ENCODE results near the gene LRRC42.

LRRC42 gene

GRCh38 chr1:54007613-54008012 lies 61.5 kb downstream of the LRRC42 start:
- no peak for DNase-seq

DNA sequence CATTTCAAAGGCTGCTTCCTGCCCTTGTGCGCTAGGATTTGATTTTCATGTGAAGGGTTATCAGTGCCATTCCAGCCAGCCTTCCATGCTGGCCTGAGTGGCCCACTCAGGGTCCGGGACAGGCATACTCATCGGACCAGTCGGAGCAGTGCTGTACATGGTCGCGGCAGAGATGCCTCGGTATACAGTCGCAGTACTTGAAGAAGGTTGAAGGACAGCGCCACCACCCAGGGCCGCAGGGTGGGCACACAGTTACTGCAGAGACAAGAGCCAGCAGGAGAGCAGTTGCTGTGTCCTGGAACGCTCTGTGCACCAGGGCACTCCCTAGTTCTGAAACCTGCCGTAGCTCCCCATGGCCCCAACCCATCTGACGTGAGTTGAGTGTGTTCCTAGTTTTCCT lies 62.7 kb downstream of the LRRC42 start:
- no peak for DNase-seq

DNA sequence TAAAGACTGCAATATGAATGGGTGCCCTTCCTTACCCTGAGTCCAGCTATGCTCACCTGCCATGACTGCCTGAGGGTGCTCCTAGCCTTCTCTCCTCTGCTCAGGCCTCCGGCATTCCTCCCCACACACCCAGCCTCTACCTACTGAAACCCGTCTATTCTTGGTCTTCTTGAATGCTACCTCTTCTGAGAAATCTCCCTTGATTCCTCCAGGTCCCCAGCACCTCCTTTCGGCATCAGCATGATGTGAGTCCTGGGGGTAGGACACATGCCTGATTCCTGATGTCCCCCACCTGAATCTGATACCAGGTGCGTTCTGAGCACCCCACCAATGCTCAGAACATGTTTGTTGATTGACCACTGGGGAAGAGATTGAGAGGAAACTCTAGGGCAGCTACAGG lies 63.3 kb downstream of the LRRC42 start:
- DNase-seq: no peak

GRCh38 chr1:54010415-54011117 lies 64.4 kb downstream of the LRRC42 start:
- DNase-seq: no peak

DNA sequence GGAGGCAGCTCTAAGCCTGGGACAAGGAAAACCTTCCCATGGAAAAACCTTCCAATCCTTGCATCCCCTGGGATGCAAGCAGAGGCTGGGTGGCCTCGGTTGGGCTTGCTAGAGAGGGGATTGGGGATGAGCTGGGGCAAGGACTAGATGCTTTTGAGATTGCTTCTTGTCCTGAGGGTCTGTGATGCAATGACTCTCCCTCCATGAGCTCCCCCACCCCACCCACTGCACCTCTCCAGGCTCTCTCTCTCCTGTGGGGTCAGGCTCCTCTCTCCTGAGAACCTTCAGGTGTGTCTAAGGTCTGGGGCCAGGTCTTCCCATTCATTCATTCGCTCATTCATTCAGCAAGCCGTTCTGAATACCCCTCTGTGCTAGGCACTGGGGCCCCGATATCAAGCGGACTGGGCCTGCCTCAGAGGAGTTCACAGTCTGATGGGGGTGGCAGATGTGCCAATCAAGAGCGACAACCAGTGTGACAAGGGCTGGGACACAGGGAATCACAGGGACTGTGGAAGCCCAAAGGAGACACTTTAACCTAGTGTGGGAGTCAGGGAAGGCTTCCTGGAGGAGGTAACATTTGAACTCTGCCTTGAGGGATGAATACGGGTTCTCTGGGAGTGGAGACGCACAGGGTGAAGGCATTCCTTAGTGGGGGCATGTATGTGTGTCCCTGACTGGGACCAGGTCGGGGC lies 65.3 kb downstream of the LRRC42 start:
- DNase-seq: no peak

DNA sequence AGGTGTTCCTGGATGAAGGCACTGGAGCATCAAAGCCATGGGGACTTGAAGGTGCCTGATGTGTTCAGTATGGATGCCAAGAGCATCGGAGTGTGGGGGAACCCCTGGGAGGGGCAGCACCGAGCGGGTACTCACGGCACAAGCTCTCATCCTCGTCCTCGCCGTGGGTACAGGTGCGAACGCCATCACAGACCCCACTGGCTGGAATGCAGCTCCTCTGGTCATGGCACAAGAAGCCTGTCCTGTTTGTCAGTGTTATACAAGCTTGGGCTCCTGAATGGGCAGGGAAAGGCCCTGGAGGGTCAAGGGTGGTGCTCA lies 65.8 kb downstream of the LRRC42 start:
- DNase-seq: no peak

DNA sequence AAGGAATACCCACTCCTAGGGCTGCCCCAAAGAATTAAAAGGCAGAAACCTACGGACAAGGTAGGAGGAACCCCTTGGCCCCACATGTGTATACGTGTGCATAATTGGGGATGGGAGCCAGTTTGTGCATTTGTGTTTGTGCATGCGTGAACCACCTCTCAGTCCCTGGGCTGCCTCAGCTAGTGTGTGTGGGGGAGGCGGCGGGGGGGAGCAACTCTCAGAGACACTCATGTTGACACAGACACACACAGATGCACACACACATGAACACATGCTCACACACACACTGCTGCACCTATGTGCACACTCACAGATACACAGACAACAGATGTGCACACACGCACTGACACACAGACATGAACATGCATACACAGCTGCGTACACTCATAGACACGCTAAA lies 66.7 kb downstream of the LRRC42 start:
- DNase-seq: no peak

DNA sequence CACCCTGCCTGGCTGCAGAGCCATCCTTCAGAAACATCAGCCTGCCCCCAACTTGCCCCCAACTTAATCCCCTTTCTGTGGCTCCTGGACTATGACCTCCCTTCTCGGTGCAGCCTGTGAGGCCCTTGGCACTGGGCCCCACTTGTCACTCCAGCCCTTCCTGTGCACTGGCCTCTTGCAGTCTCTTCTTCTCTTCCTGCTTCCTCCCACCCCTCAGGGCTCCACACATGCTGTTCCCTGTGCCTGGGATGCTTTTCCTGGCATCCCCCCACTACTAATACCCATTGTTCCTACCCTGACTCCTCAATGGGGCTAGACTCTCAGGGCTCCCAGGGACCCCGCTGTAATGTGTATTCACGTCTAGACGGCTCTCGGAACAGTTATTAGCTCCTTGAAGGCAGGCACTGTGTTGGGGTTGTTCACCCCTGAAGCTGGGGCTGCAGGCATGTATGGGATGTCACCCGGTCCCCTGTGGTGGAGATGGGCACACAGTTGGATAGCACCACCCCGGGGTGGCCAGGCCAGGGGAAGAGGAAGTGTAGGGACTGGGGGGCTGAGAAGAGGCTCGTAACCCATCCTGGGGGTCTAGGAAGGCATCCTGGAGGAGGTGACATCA lies 67.4 kb downstream of the LRRC42 start:
- DNase-seq: no peak

DNA sequence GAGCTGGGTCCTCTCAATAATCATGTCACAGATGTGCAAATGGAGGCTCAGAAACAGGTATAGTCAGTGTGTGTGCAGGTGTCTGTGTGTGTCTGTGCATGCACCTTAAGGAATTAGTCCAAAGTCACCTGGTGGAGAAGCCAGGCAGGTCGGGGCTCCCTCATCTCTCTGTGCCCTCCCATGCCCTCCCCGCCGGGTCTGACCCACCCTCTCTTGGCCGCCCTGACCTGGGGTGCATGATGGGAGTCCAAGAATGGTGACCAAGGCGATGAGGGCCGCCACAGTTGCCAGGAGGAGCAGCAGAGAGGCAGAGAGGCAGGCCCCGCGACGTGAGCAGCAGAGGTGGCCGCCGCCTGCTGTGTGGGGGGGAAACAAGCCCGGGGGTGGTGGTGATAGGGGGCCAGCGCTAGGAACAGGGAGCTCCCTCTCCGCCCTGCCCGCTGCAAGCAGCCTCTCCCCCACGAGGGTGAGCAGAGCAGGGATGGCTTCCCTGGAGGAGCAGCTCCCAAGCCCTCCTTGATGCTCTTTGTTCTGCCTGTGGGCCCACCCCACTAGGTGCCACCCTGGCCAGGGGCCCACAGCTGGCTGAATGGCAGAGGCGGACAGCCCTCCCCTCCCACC lies 68.0 kb downstream of the LRRC42 start:
- no peak for DNase-seq

- no peak for DNase-seq
Measured at GRCh38 chr1:54016343-54017282, 70.5 kb downstream of the LRRC42 start.
